CD8-positive, alpha-beta memory T cell (primary cell): ENCODE measurements around the gene KLHL29. TPM values are rescaled to one million over a fixed set of nuclear protein-coding genes. Genes with fewer than 3 reads are reported as not detected.

ENCODE experiments used
- CTCF ChIA-PET: fragments of 350-600 bp; sonication (Branson Sonifier 250); formaldehyde crosslinking; loops from one replicate; lab custom pipeline; 2021; ENCODE audit warnings: antibody characterized with exemption; lab: Charles Lee
- POLR2A ChIA-PET: fragments of 350-600 bp; sonication (Branson Sonifier 250); formaldehyde crosslinking; loops from one replicate; lab custom pipeline; 2021; ENCODE audit warnings: antibody characterized with exemption; lab: Charles Lee
- DNase-seq, 5 donors: peaks; one replicate each; pipeline versions ENCODE4 v3.0.0 to v3.0.0-alpha.2; 2020 to 2022; ENCODE audit warnings: mixed read lengths in 1 of 5
- H3K27ac ChIP-seq: one replicate; pipeline ENCODE4 v1.7.0; 2013; ENCODE audit warnings: low read depth, mild to moderate bottlenecking, low read length, moderate library complexity
- H3K27me3 ChIP-seq: 2 replicates; pipeline ENCODE4 v1.7.0; 2013; ENCODE audit warnings: low read length, mild to moderate bottlenecking; ENCODE audit not compliant: insufficient read depth, poor library complexity, severe bottlenecking
- H3K36me3 ChIP-seq: 2 replicates; pipeline ENCODE4 v1.7.0; 2013; ENCODE audit warnings: mild to moderate bottlenecking, low read length, moderate library complexity; ENCODE audit not compliant: insufficient read depth
- H3K4me1 ChIP-seq: 2 replicates; pipeline ENCODE4 v1.7.0; 2013; ENCODE audit warnings: mild to moderate bottlenecking, low read length, moderate library complexity; ENCODE audit not compliant: insufficient read depth
- H3K4me3 ChIP-seq: 2 replicates; pipeline ENCODE4 v1.7.0; 2013; ENCODE audit warnings: mild to moderate bottlenecking, low read length
- H3K9me3 ChIP-seq: 2 replicates; pipeline ENCODE4 v1.7.0; 2013; ENCODE audit warnings: mild to moderate bottlenecking, low read length
- H3K27ac Mint-ChIP-seq, 8 donors: one replicate each; pipeline ENCODE4 v1.8.0; 2020 to 2021; ENCODE audit warnings: mixed read lengths in 8 of 8, mild to moderate bottlenecking in 6 of 8, inconsistent platforms in 3 of 8, moderate library complexity in 3 of 8
- H3K27me3 Mint-ChIP-seq, 2 donors: one replicate each; pipeline ENCODE4 v1.8.0; 2020 to 2021; ENCODE audit warnings: mixed read lengths in 2 of 2, mild to moderate bottlenecking in 1 of 2, moderate library complexity in 1 of 2
- H3K36me3 Mint-ChIP-seq, 3 donors: one replicate each; pipeline ENCODE4 v1.8.0; 2020 to 2021; ENCODE audit warnings: mixed read lengths in 3 of 3, inconsistent platforms in 1 of 3, mild to moderate bottlenecking in 1 of 3
- H3K4me1 Mint-ChIP-seq, 3 donors: one replicate each; pipeline ENCODE4 v1.8.0; 2020 to 2021; ENCODE audit warnings: mixed read lengths in 3 of 3, inconsistent platforms in 1 of 3, mild to moderate bottlenecking in 1 of 3
- H3K4me3 Mint-ChIP-seq, 7 donors: one replicate each; pipeline ENCODE4 v1.8.0; 2020 to 2021; ENCODE audit warnings: mixed read lengths in 7 of 7, mild to moderate bottlenecking in 6 of 7, moderate library complexity in 4 of 7, inconsistent platforms in 2 of 7
- H3K9me3 Mint-ChIP-seq, 5 donors: one replicate each; pipeline ENCODE4 v1.8.0; 2020 to 2022; ENCODE audit warnings: mixed read lengths in 5 of 5, mild to moderate bottlenecking in 3 of 5, moderate library complexity in 2 of 5, inconsistent platforms in 1 of 5
- polyA plus RNA-seq: library from polyadenylated mRNA; unstranded; fragments of 300-500 nt; fragmentation: Illumina TruSeq; gene quantifications from one replicate; pipeline ENCODE4 v1.2.3, GENCODE V29; 2021
- total RNA-seq, 2 experiments: library from RNA; stranded (reverse); gene quantifications; one replicate each; pipeline ENCODE4 v1.2.3, GENCODE V29; 2021

Gene KLHL29
- total and polyA plus RNA-seq, 3 experiments from 2014 or later: 0.11 to 0.21 (median 0.13) TPM

DNA sequence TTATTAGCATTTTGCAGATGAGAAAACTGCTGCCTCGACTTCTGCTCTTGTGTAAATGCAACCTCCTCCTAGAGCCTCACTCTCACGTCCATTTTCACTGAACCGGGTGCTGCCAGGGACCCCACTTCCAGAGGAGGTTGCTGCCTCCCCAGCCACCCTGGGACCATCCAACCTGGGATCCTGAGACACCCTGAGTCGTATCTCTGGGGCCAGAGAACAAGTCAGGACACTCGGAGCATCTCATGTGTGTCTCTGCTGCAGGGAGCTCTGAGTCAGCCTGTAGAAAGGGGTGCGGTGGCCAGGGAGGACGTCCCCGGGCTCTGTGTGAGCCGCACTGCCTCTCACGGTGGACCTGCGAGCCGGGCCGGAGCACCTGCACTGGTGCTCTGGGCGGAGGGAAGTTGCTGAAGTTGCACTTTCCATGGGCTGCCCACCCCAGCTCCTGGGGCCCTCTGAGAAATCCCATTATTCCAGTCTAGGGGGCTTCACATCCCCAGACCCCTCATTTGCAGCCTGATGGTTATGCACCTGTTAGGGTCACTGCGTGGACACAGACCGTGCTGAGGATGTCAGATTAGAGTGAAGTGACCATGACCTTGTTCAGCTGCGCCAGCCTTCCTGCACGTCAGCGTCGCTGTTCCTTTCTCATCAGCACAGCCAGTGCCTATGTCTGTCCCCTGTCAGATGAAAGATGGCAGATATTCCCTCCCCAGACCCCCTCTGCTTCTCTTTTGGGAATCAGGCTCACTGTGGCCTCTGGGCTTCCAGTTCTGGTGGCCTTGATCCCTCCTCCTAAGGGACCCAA lies 230.4 kb downstream of the KLHL29 start:
- Histone ChIP-seq H3K27ac (no peak overlapping the region), H3K9me3 (no peaks in the 10 kb centered on the region), H3K4me1 (no peaks in the 10 kb centered on the region), H3K27me3 (no peaks in the 10 kb centered on the region), H3K4me3 (no peak overlapping the region), H3K36me3 (no peaks in the 10 kb centered on the region)
- Mint-ChIP-seq H3K4me3 (no peak overlapping the region), H3K36me3 (no peaks in the 10 kb centered on the region), H3K9me3 (peaks cover 3 to 9% (median 5%) of the 10 kb centered on the region in 5 donors), H3K27ac (no peak overlapping the region), H3K27me3 (peaks cover 1 to 16% of the 10 kb centered on the region in 2 donors), H3K4me1 (peaks cover 14 to 18% (median 15%) of the 10 kb centered on the region in 3 donors)
- CTCF ChIA-PET: no interaction called here
- POLR2A ChIA-PET: no interaction called here
- no peak for DNase-seq

- Histone ChIP-seq H3K27me3 (no peaks in the 10 kb centered on the region), H3K9me3 (no peaks in the 10 kb centered on the region), H3K4me1 (no peaks in the 10 kb centered on the region), H3K27ac (no peak overlapping the region), H3K36me3 (no peaks in the 10 kb centered on the region), H3K4me3 (no peak overlapping the region)
- Mint-ChIP-seq H3K27me3 (peaks cover under 1 to 5% of the 10 kb centered on the region in 2 donors), H3K4me1 (peaks cover 14 to 18% (median 15%) of the 10 kb centered on the region in 3 donors), H3K27ac (no peak overlapping the region), H3K9me3 (peaks cover 2 to 6% (median 4%) of the 10 kb centered on the region in 5 donors), H3K4me3 (no peak overlapping the region), H3K36me3 (no peaks in the 10 kb centered on the region)
- DNase-seq: no peak
- CTCF ChIA-PET: no interaction called here
- POLR2A ChIA-PET: no interaction called here
Measured at GRCh38 chr2:23616630-23617029, 231.7 kb downstream of the KLHL29 start.

- no peak overlapping the region for H3K4me3 ChIP-seq
- Mint-ChIP-seq H3K27me3 (peaks cover 0 to under 1% of the 10 kb centered on the region in 2 donors), H3K36me3 (no peaks in the 10 kb centered on the region), H3K27ac (peak overlapping the region in 1 of 8 donors; percentile 87), H3K4me3 (peak overlapping the region in 1 of 7 donors; percentile 48), H3K9me3 (peaks cover 0 to 4% (median 0%) of the 10 kb centered on the region in 5 donors), H3K4me1 (peaks cover 14 to 18% (median 15%) of the 10 kb centered on the region in 3 donors)
- H3K4me1 ChIP-seq: no peaks in the 10 kb centered on the region
- no peaks in the 10 kb centered on the region for H3K9me3 ChIP-seq
- H3K36me3 ChIP-seq: no peaks in the 10 kb centered on the region
- POLR2A ChIA-PET: no interaction called here
- CTCF ChIA-PET: no interaction called here
- H3K27me3 ChIP-seq: no peaks in the 10 kb centered on the region
- DNase-seq: no peak
- H3K27ac ChIP-seq: no peak overlapping the region
Measured at GRCh38 chr2:23617167-23617810, 232.3 kb downstream of the KLHL29 start.

GRCh38 chr2:23617811-23618215 lies 232.8 kb downstream of the KLHL29 start:
- Histone ChIP-seq H3K4me3 (no peak overlapping the region), H3K9me3 (no peaks in the 10 kb centered on the region), H3K27ac (no peak overlapping the region), H3K4me1 (no peaks in the 10 kb centered on the region), H3K36me3 (no peaks in the 10 kb centered on the region), H3K27me3 (no peaks in the 10 kb centered on the region)
- ChIA-PET POLR2A (no interaction called here), CTCF (no interaction called here)
- no peak overlapping the region for H3K4me3 Mint-ChIP-seq
- H3K27me3 Mint-ChIP-seq: peaks cover 0 to 4% of the 10 kb centered on the region in 2 donors
- no peak for DNase-seq
- peaks cover 0 to 4% (median 0%) of the 10 kb centered on the region in 5 donors for H3K9me3 Mint-ChIP-seq
- no peaks in the 10 kb centered on the region for H3K36me3 Mint-ChIP-seq
- H3K27ac Mint-ChIP-seq: peak overlapping the region in 1 of 8 donors; percentile 87
- H3K4me1 Mint-ChIP-seq: peaks cover 14 to 18% (median 15%) of the 10 kb centered on the region in 3 donors

DNA sequence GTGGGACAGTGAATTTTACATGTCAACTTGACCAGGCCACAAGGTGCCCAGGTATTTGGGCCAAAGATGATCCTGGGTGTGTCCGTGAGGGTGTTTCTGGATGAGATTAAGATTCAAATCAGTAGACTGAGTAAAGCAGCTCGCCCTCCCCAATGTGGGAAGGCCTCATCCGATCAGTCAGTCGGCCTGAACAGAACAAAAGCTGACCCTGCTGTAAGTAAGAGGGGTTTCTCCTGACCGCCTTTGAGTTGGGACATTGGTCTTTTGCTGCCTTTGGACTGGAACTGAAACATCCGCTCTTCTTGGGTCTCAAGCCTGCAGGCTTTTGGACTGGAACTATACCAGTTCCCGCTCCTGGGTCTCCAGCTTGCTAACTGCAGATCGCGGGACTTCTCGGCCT lies 233.3 kb downstream of the KLHL29 start:
- H3K36me3 Mint-ChIP-seq: no peaks in the 10 kb centered on the region
- no peaks in the 10 kb centered on the region for H3K4me1 ChIP-seq
- H3K27me3 Mint-ChIP-seq: peaks cover 0 to 5% of the 10 kb centered on the region in 2 donors
- POLR2A ChIA-PET: no interaction called here
- peaks cover 0 to 4% (median 0%) of the 10 kb centered on the region in 5 donors for H3K9me3 Mint-ChIP-seq
- no peaks in the 10 kb centered on the region for H3K27me3 ChIP-seq
- H3K27ac Mint-ChIP-seq: no peak overlapping the region
- no peaks in the 10 kb centered on the region for H3K9me3 ChIP-seq
- DNase-seq: no peak
- CTCF ChIA-PET: interaction anchor here (1.0 kb wide), 1 partner anchor 10 kb away, joined by 3 read pairs; no protein-coding TSS in a partner anchor
- no peak overlapping the region for H3K4me3 ChIP-seq
- no peak overlapping the region for H3K27ac ChIP-seq
- no peaks in the 10 kb centered on the region for H3K36me3 ChIP-seq
- H3K4me1 Mint-ChIP-seq: peaks cover 13 to 18% (median 14%) of the 10 kb centered on the region in 3 donors
- H3K4me3 Mint-ChIP-seq: no peak overlapping the region

DNA sequence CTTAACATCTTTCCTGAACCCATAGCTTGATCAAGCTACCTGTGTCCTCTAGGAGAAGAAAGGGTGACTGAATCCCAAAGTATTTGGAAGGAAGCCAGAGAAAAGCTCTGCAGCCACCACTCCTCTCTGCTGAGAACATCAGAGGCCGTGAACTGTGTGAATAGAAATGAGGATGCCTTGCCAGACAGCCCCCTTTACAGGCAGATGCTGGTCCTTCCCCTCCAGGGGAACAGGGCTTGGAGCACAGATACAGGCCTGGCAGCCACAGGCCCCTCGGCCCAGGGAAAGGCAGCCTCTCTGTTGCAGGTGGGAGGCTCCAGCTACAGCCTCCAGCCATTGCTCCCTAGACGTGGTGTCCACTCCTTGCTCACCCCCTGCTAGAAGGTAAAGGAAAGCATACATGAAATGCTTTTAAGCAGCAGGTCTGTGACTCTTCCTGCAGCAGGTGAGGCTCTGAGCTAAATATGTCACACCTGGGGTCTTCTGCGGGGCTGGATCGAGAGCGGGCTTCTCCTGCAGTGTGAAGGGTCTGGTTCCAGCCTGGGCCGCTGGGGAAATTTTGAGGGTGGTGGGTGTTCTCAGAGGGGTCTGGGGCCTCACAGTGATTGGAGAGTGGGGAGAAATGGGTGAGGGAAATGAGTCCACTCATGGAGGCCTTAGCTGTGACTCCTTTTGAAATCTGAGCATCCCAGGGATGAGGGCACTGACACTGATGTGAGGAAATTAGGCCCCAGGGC lies 234.0 kb downstream of the KLHL29 start:
- no peak overlapping the region for H3K27ac Mint-ChIP-seq
- POLR2A ChIA-PET: no interaction called here
- peaks cover 0 to 4% (median 2%) of the 10 kb centered on the region in 5 donors for H3K9me3 Mint-ChIP-seq
- no peak overlapping the region for H3K27ac ChIP-seq
- no peaks in the 10 kb centered on the region for H3K36me3 ChIP-seq
- H3K4me1 Mint-ChIP-seq: peaks cover 10 to 14% (median 11%) of the 10 kb centered on the region in 3 donors
- H3K4me3 ChIP-seq: no peak overlapping the region
- H3K27me3 Mint-ChIP-seq: peaks cover 0 to 10% of the 10 kb centered on the region in 2 donors
- H3K4me1 ChIP-seq: no peaks in the 10 kb centered on the region
- no peak for DNase-seq
- no peaks in the 10 kb centered on the region for H3K36me3 Mint-ChIP-seq
- no peak overlapping the region for H3K4me3 Mint-ChIP-seq
- CTCF ChIA-PET: interaction anchor here (1.0 kb wide), 1 partner anchor 11 kb away, joined by 3 read pairs; no protein-coding TSS in a partner anchor
- H3K9me3 ChIP-seq: no peaks in the 10 kb centered on the region
- H3K27me3 ChIP-seq: no peaks in the 10 kb centered on the region

GRCh38 chr2:23619941-23620340 lies 235.0 kb downstream of the KLHL29 start:
- H3K4me3 Mint-ChIP-seq: no peak overlapping the region
- H3K27ac Mint-ChIP-seq: no peak overlapping the region
- Histone ChIP-seq H3K4me3 (no peak overlapping the region), H3K4me1 (no peaks in the 10 kb centered on the region), H3K27me3 (no peaks in the 10 kb centered on the region), H3K9me3 (no peaks in the 10 kb centered on the region), H3K27ac (no peak overlapping the region), H3K36me3 (no peaks in the 10 kb centered on the region)
- ChIA-PET POLR2A (no interaction called here), CTCF (no interaction called here)
- peaks cover 6 to 8% (median 6%) of the 10 kb centered on the region in 5 donors for H3K9me3 Mint-ChIP-seq
- DNase-seq: no peak
- no peaks in the 10 kb centered on the region for H3K36me3 Mint-ChIP-seq
- H3K4me1 Mint-ChIP-seq: peaks cover 2 to 5% (median 2%) of the 10 kb centered on the region in 3 donors
- H3K27me3 Mint-ChIP-seq: peaks cover 3 to 10% of the 10 kb centered on the region in 2 donors
